HCT116 (cell line): ENCODE results near the gene CTNND2. TPM values are rescaled to one million over a fixed set of nuclear protein-coding genes. Genes with fewer than 3 reads are reported as not detected.

Source experiments
- ATAC-seq: fragments of 200-7000 bp; cut with Tn5 transposase; 2 replicates; pipeline ENCODE4 v1.9.1; 2020; ENCODE audit warnings: mild to moderate bottlenecking, moderate library complexity
- BruUV-seq: library from RNA; stranded (reverse); fragments of 400-500 nt; replicated peaks from 2 replicates; lab custom pipeline; 2021; lab: Mats Ljungman, UMichigan
- CTCF ChIA-PET: fragments of 300-600 bp; sonication (Branson Sonifier 250); formaldehyde crosslinking; loops from one replicate; lab custom pipeline; 2021; ENCODE audit warnings: antibody characterized with exemption; lab: Charles Lee
- POLR2A ChIA-PET: fragments of 300-600, 350-600 bp; sonication (Branson Sonifier 250); formaldehyde crosslinking; loops from one replicate; lab custom pipeline; 2021; ENCODE audit warnings: antibody characterized with exemption; lab: Charles Lee
- RAD21 ChIA-PET, 2 experiments: fragments of 300-600 bp; sonication (Branson Sonifier 250); formaldehyde crosslinking; loops; one replicate each; lab custom pipeline; 2023; ENCODE audit warnings: low total read pairs in 2 of 2; ENCODE audit not compliant: uncharacterized antibody in 2 of 2, unreplicated experiment in 2 of 2, low non-redundant PET in 1 of 2; lab: Charles Lee
- DNase-seq: peaks from one replicate; pipeline ENCODE4 v3.0.0-alpha.2; 2010; ENCODE audit warnings: low read depth, low spot score
- H2AFZ ChIP-seq: fragments of 200-600 bp; shearing (Covaris generic), sonication (generic); 2 replicates; pipeline ENCODE4 v1.6.1; 2017; ENCODE audit warnings: low read depth, mixed run types, mixed read lengths, antibody characterized with exemption, low read length; ENCODE audit not compliant: poor library complexity, severe bottlenecking
- H3K27ac ChIP-seq: 2 replicates; pipeline ENCODE4 v1.5.1; 2012; ENCODE audit warnings: low read depth, low read length
- H3K27me3 ChIP-seq: fragments of 200-600 bp; sonication (generic); 2 replicates; pipeline ENCODE4 v1.6.1; 2016; ENCODE audit warnings: mixed run types, low read length, mixed read lengths; ENCODE audit not compliant: insufficient read depth
- H3K36me3 ChIP-seq, 2 experiments: fragments of 200-500 bp in 1 of 2; fragments of 200-600 bp in 1 of 2; sonication (Bioruptor generic) in 1 of 2; sonication (generic) in 1 of 2; 2 replicates each; pipeline versions ENCODE4 v1.5.1 to v1.6.1; 2014 to 2016; ENCODE audit warnings: low read length in 2 of 2, inconsistent platforms in 1 of 2, mixed read lengths in 1 of 2, mixed run types in 1 of 2; ENCODE audit not compliant: insufficient read depth in 2 of 2, control insufficient read depth in 1 of 2
- H3K4me1 ChIP-seq, 2 experiments: fragments of 200-600 bp in 1 of 2; sonication (generic) in 1 of 2; 2 replicates each; pipeline versions ENCODE4 v1.5.1 to v1.6.1; 2012 to 2017; ENCODE audit warnings: low read length in 2 of 2, inconsistent platforms in 1 of 2, mild to moderate bottlenecking in 1 of 2, mixed read lengths in 1 of 2, mixed run types in 1 of 2, moderate library complexity in 1 of 2; ENCODE audit not compliant: insufficient read depth in 2 of 2, control insufficient read depth in 1 of 2
- H3K4me2 ChIP-seq: fragments of 200-600 bp; sonication (generic); 2 replicates; pipeline ENCODE4 v1.6.1; 2017; ENCODE audit warnings: mixed run types, low read length, mixed read lengths
- H3K4me3 ChIP-seq, 2 experiments: fragments of 200-600 bp in 1 of 2; sonication (generic) in 1 of 2; replicated peaks in 1 of 2; 2 replicates each; pipeline ENCODE4 v1.5.1; 2011 to 2016; ENCODE audit warnings: low read length in 2 of 2, control low read depth in 1 of 2, low read depth in 1 of 2, mild to moderate bottlenecking in 1 of 2, mixed read lengths in 1 of 2, mixed run types in 1 of 2
- H3K79me2 ChIP-seq: fragments of 200-600 bp; sonication (generic); 2 replicates; pipeline ENCODE4 v1.6.1; 2017; ENCODE audit warnings: mild to moderate bottlenecking, mixed run types, low read length, moderate library complexity, mixed read lengths; ENCODE audit not compliant: insufficient read depth
- H3K9ac ChIP-seq: fragments of 200-600 bp; sonication (generic); 2 replicates; pipeline ENCODE4 v1.6.1; 2016; ENCODE audit warnings: low read length, mixed read lengths
- H3K9me2 ChIP-seq: fragments of 200-600 bp; sonication (generic), shearing (Covaris generic); 2 replicates; pipeline ENCODE4 v1.6.1; 2017; ENCODE audit warnings: mixed run types, mild to moderate bottlenecking, moderate library complexity; ENCODE audit not compliant: insufficient read depth
- H3K9me3 ChIP-seq, 2 experiments: fragments of 200-500 bp in 1 of 2; fragments of 200-600 bp in 1 of 2; sonication (Bioruptor generic) in 1 of 2; sonication (generic) in 1 of 2; 2 replicates each; pipeline ENCODE4 v1.6.1; 2014 to 2017; ENCODE audit warnings: low read length in 2 of 2, mixed read lengths in 2 of 2, inconsistent platforms in 1 of 2, low read depth in 1 of 2, mild to moderate bottlenecking in 1 of 2, mixed run types in 1 of 2, moderate library complexity in 1 of 2; ENCODE audit not compliant: control insufficient read depth in 1 of 2, insufficient read depth in 1 of 2
- H4K20me1 ChIP-seq: fragments of 200-600 bp; sonication (generic), shearing (Covaris generic); 2 replicates; pipeline ENCODE4 v1.6.1; 2017; ENCODE audit warnings: mixed run types, mild to moderate bottlenecking, moderate library complexity; ENCODE audit not compliant: insufficient read depth
- CBX3 ChIP-seq: IDR thresholded peaks from 2 replicates; pipeline ENCODE4 v1.6.1; 2012; ENCODE audit warnings: low read depth
- CEBPB ChIP-seq: IDR thresholded peaks from 2 replicates; pipeline ENCODE4 v1.6.1; 2012; ENCODE audit warnings: low read depth
- EGR1 ChIP-seq: IDR thresholded peaks from 2 replicates; pipeline ENCODE4 v1.6.1; 2012; ENCODE audit warnings: low read depth
- ELF1 ChIP-seq: IDR thresholded peaks from 2 replicates; pipeline ENCODE4 v1.6.1; 2012; ENCODE audit warnings: low read depth, borderline replicate concordance
- EZH2 ChIP-seq: fragments of 200-600 bp; sonication (generic); IDR thresholded peaks from 2 replicates; pipeline ENCODE4 v1.6.1; 2017; ENCODE audit warnings: antibody characterized with exemption, mixed run types
- EZH2phosphoT487 ChIP-seq: fragments of 200-600 bp; IDR thresholded peaks from 2 replicates; pipeline ENCODE4 v1.6.1; 2018; ENCODE audit warnings: antibody characterized with exemption, borderline replicate concordance
- FOSL1 ChIP-seq: IDR thresholded peaks from 2 replicates; pipeline ENCODE4 v1.6.1; 2012; ENCODE audit warnings: low read depth
- JUND ChIP-seq: IDR thresholded peaks from 2 replicates; pipeline ENCODE4 v1.6.1; 2012
- POLR2A ChIP-seq: IDR thresholded peaks from 2 replicates; pipeline ENCODE4 v1.7.0; 2011; ENCODE audit warnings: borderline replicate concordance; ENCODE audit not compliant: insufficient read depth, insufficient read length; ENCODE audit errors: extremely low read depth
- POLR2AphosphoS5 ChIP-seq: IDR thresholded peaks from 2 replicates; pipeline ENCODE4 v1.6.1; 2011; ENCODE audit warnings: mild to moderate bottlenecking, low read depth, low read length, moderate library complexity
- RAD21 ChIP-seq: IDR thresholded peaks from 2 replicates; pipeline ENCODE4 v1.6.1; 2012; ENCODE audit warnings: low read depth, mild to moderate bottlenecking
- REST ChIP-seq: IDR thresholded peaks from 2 replicates; pipeline ENCODE4 v1.6.1; 2012; ENCODE audit warnings: low read depth
- SIN3A ChIP-seq: IDR thresholded peaks from 2 replicates; pipeline ENCODE4 v1.6.1; 2012; ENCODE audit warnings: low read depth
- SRF ChIP-seq: IDR thresholded peaks from 2 replicates; pipeline ENCODE4 v1.6.1; 2012; ENCODE audit warnings: low read depth
- TCF7L2 ChIP-seq: IDR thresholded peaks from 2 replicates; pipeline ENCODE4 v1.7.0; 2011; ENCODE audit warnings: borderline replicate concordance, inconsistent platforms; ENCODE audit not compliant: insufficient read depth, insufficient read length; ENCODE audit errors: extremely low read depth
- YY1 ChIP-seq: IDR thresholded peaks from 2 replicates; pipeline ENCODE4 v1.6.1; 2011; ENCODE audit warnings: low read length, low read depth, moderate library complexity, mild to moderate bottlenecking; ENCODE audit not compliant: insufficient replicate concordance; ENCODE audit errors: extremely low read depth
- intact Hi-C: fragments of 100-400 bp; cut with micrococcal nuclease; formaldehyde crosslinking; loops from 2 replicates; pipeline ENCODE4 v1.10.0; 2022
- total RNA-seq: library from RNA; stranded (reverse); gene quantifications from one replicate; pipeline ENCODE4 v1.2.1, GENCODE V29; 2021; ENCODE audit not compliant: unreplicated experiment
- TF ChIP-seq, protein P1 (sequence below): IDR thresholded peaks from 2 replicates; pipeline ENCODE4 v1.6.1; 2011; ENCODE audit warnings: mild to moderate bottlenecking, low read length, moderate library complexity; ENCODE audit not compliant: insufficient replicate concordance; ENCODE audit errors: extremely low read depth

CTNND2 gene
- total RNA-seq, 1 experiment from 2014 or later: not detected

DNA sequence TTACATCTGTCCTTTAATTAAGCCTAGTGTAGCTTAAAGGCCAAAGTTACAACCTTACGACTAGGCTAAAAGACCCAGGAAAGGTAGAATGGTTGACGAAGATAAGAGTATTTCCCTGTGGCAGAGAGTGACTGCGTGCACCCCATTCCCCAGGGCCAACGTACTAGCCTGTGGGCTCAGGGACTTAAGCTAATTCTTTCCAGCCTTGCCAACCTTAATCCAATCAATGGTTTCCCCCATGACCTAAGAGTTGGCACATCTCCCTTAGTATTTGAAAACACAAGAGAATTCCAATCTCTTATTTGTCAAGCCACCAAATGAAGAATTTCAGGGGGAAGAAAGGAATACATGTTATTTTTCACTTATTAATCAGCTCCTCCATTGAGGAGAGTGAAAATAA is 16.0 kb downstream of the CTNND2 start:
- ATAC-seq: no peak
- TF ChIP-seq EZH2 (no peak), EGR1 (no peak), POLR2A (no peak), POLR2AphosphoS5 (no peak), TCF7L2 (no peak), CEBPB (no peak), JUND (no peak), EZH2phosphoT487 (no peak), REST (no peak), SRF (no peak), FOSL1 (no peak), SIN3A (no peak), ELF1 (no peak), RAD21 (no peak), CBX3 (no peak), YY1 (no peak)
- TF ChIP-seq, protein P1, sequence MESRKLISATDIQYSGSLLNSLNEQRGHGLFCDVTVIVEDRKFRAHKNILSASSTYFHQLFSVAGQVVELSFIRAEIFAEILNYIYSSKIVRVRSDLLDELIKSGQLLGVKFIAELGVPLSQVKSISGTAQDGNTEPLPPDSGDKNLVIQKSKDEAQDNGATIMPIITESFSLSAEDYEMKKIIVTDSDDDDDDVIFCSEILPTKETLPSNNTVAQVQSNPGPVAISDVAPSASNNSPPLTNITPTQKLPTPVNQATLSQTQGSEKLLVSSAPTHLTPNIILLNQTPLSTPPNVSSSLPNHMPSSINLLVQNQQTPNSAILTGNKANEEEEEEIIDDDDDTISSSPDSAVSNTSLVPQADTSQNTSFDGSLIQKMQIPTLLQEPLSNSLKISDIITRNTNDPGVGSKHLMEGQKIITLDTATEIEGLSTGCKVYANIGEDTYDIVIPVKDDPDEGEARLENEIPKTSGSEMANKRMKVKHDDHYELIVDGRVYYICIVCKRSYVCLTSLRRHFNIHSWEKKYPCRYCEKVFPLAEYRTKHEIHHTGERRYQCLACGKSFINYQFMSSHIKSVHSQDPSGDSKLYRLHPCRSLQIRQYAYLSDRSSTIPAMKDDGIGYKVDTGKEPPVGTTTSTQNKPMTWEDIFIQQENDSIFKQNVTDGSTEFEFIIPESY: no peak
- TF ChIP-seq, all 23 proteins: peak for 0
- ChIA-PET RAD21 (no interaction called here), POLR2A (no interaction called here), CTCF (no interaction called here)
- Histone ChIP-seq H3K4me3 (no peak overlapping the region), H3K79me2 (no peaks in the 10 kb centered on the region), H3K36me3 (no peaks in the 10 kb centered on the region), H3K27me3 (no peaks in the 10 kb centered on the region), H4K20me1 (no peaks in the 10 kb centered on the region), H3K4me2 (no peak overlapping the region), H3K9ac (no peak overlapping the region), H3K4me1 (no peaks in the 10 kb centered on the region), H2AFZ (no peak overlapping the region), H3K9me2 (no peaks in the 10 kb centered on the region), H3K9me3 (peaks cover 12 to 18% of the 10 kb centered on the region in 2 experiments; a peak in 2 of 4 replicates), H3K27ac (no peak overlapping the region)
- no TSS peak for BruUV-seq
- DNase-seq: no peak
- intact Hi-C loops: no loop called here
